GM12873 (cell line): ENCODE measurements around the gene RHBDL3.

Experiments
- CTCF ChIP-seq: IDR thresholded peaks from 2 replicates; pipeline ENCODE4 v1.5.1; 2012; ENCODE audit warnings: low read depth, mild to moderate bottlenecking, moderate library complexity, low read length, control low read depth; ENCODE audit not compliant: insufficient read depth; ENCODE audit errors: missing control alignments

Gene RHBDL3

GRCh38 chr17:32305049-32305448 lies 39.4 kb downstream of the RHBDL3 start:
- no peak for TF ChIP-seq CTCF

- TF ChIP-seq CTCF = no peak
These were observed 42.0 kb downstream of the RHBDL3 start for GRCh38 chr17:32307658-32308057.

GRCh38 chr17:32311028-32311536 lies 45.5 kb downstream of the RHBDL3 start:
- no peak for TF ChIP-seq CTCF

- TF ChIP-seq CTCF = no peak
These were observed 49.0 kb downstream of the RHBDL3 start for GRCh38 chr17:32314636-32315035.

- no peak for TF ChIP-seq CTCF
These were observed 49.5 kb downstream of the RHBDL3 start for GRCh38 chr17:32315171-32315570.

GRCh38 chr17:32317353-32317752 lies 51.7 kb downstream of the RHBDL3 start:
- no peak for TF ChIP-seq CTCF

GRCh38 chr17:32318071-32318470 lies 52.4 kb downstream of the RHBDL3 start:
- no peak for TF ChIP-seq CTCF

- peak; percentile 99 for TF ChIP-seq CTCF
These were observed 53.9 kb downstream of the RHBDL3 start for GRCh38 chr17:32319548-32319905.
